Fibroblast of lung (primary cell): ENCODE data around the gene PRDX5.

Experiments
- EZH2 ChIP-seq: IDR thresholded peaks from 2 replicates; pipeline ENCODE4 v1.5.1; 2012; ENCODE audit warnings: low read length, control low read depth, mild to moderate bottlenecking; ENCODE audit errors: missing control alignments
- TF ChIP-seq, protein P1 (sequence below), 2 donors: IDR thresholded peaks in 1 of 2; conservative IDR thresholded peaks in 1 of 2; 1 replicate in 1 of 2; 2 replicates in 1 of 2; pipeline ENCODE4 v1.5.1; 2011 to 2012; ENCODE audit warnings: low read length in 2 of 2, control low read depth in 1 of 2, inconsistent platforms in 1 of 2, low read depth in 1 of 2, mild to moderate bottlenecking in 1 of 2

DNA sequence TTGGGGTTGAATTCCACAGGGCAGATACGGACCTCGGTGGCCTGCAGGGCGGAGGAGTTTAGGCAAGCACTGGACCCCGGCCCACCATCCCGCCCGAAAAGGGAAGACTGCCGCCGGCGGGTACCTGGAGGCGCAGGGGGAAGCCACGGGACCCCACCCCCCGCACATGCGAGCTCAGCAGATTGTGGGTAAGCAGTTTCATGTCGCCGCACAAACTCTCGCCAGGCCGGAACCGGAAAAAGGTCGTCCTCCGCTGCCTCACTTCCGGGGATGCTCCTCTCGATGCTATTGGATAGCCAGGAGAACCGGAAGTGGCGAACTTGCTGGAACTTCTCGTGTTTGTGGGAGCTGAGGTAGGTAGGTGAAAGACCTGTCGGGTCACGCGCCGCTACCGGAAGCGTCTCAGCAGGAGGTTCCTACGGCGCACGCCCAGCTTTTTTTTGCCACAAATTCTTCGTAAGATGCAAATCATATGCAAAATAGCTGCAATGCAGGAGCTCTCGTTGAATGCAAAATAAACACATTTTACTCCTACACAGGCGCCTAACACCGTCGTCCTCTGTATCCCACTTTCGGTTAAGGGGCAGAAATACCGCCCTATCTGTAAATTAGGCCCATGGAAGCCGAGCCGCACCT is 478 bp upstream of the PRDX5 start, which contains the start of gene TRMT112:
- TF ChIP-seq, protein P1, sequence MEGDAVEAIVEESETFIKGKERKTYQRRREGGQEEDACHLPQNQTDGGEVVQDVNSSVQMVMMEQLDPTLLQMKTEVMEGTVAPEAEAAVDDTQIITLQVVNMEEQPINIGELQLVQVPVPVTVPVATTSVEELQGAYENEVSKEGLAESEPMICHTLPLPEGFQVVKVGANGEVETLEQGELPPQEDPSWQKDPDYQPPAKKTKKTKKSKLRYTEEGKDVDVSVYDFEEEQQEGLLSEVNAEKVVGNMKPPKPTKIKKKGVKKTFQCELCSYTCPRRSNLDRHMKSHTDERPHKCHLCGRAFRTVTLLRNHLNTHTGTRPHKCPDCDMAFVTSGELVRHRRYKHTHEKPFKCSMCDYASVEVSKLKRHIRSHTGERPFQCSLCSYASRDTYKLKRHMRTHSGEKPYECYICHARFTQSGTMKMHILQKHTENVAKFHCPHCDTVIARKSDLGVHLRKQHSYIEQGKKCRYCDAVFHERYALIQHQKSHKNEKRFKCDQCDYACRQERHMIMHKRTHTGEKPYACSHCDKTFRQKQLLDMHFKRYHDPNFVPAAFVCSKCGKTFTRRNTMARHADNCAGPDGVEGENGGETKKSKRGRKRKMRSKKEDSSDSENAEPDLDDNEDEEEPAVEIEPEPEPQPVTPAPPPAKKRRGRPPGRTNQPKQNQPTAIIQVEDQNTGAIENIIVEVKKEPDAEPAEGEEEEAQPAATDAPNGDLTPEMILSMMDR (conservative IDR thresholded peaks at IDR 0.05 in 1 of 2, IDR thresholded peaks at IDR 0.05 in 1 of 2; ENCODE audit: low read depth in 1 of 2, low read length in 2 of 2) = no peak
- TF ChIP-seq EZH2 = no peak
